HG02759 (cell line): ENCODE data around the gene TEPSIN.

Experiments used
- ATAC-seq: cut with Tn5 transposase; IDR thresholded peaks from one replicate; pipeline ENCODE4 v1.9.1; 2021; ENCODE audit warnings: mild to moderate bottlenecking, moderate library complexity; ENCODE audit not compliant: unreplicated experiment

The TEPSIN gene

DNA sequence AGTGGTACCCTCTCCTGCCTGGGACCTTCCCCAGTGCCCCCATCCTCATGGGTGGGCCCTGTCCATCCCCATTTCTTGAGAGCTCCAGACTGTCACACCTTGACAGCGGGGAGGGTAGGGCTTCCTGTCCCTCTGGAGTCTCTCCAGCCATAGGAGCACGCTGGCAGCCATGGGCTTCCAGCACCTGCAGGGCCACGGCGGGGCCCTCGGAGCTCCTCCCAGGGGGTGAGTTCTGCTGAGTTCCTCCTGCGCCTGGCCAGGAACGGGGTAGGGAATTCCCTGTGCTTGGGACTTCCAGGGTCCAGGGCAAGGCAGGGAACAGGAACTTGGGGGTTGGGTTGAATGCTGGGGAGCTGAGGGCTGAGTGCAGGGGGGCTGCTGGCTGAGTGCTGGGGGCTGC, 49.8 kb downstream of the TEPSIN start:
- no peak for ATAC-seq

DNA sequence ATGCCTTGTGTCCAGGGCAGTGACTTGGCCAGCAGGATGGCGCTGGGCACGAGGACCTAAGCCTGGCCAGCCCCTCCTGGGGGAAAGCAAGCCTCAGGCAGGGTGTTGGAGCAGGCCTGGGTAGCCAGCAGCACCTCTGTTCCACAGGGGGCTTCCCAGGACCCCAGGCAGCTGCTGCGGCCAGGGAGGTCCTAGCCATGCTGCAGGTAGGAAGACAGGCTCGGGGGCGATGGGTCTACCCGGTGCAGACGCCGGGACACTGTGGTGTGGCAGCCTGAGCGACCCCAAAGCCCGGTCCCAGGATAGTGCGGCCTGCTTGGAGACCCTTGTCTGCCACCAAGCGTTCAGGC, 50.4 kb downstream of the TEPSIN start:
- ATAC-seq: no peak

DNA sequence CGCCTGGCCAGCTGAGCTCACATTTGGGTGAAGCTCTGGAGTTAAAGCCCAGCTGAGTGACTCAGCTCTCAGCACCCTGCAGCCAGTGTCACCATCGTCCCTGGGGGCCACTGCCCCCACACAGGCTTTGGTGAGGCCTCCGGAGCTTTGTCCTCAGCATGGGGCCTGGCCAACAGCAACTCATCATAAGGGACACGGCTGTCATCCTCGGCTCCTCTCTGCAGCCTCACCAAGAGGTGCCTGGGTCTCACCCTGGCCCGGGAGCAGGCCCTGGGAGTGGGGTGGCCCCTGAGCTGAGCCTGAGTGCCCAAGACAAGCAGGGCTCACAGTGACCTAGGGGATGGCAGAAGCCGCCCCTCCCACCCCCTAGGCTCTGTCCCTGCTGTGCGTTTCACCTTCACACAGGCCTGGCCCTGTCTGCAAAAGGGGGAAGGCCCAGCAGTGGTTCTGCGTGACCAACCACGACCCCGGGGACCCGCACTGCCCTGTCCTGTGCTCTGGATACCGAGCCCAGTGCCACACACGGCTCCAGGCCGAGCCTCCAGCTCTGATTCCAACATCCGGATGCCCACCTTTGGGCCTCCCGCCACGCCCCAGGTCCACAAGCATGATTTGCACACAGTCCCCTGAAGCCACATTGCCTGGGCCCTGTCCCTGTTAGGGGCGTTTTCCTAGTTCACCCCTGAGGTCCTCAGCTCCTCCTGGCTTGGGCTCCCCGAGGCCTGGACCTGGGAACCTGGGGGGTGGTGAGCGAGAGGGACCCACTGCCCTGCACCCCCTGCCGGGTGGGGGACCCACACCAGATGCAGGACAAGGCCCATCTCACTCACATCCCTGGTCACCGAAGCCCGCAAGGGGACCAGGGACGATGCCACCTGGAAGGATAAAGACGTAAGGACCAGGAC, 51.0 kb downstream of the TEPSIN start:
- ATAC-seq: no peak

DNA sequence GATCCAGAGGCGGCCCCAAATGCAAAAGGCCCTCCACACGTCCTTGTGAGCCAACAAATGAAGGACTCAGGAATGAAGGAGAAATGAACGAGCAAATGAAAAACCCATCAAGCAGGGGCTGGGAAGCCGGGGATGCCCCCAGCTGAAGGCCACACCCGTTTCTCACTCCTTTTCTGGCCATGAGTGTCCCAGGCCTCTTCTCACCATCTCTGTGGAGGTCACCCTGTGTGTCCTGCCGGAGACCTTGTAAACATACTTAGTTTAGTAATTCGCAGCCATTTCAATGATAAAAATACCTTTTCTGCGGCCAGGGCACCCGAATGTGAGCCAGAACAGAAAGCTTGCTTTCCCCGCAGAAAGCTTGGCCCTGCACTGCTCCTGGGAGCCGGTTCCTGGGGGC, 51.7 kb downstream of the TEPSIN start:
- ATAC-seq: no peak

DNA sequence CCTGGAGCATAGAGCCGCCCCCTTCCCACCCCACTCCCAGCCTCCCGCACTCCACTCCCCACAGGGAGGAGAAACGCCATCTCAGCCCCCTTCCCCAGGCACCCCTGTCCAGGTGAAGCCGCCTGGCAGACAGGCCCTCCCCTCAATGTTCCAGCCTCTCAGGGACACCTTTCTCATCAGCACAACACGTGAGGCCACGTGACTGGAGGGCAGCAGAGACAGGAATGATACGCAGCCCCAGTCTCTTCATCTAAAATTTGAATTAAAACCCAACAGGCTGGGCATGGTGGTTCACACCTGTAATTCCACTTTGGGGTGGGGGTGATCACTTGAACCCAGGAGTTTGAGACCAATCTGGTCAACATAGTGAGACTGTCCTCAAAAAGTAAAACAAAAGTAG, 52.7 kb downstream of the TEPSIN start:
- no peak for ATAC-seq

DNA sequence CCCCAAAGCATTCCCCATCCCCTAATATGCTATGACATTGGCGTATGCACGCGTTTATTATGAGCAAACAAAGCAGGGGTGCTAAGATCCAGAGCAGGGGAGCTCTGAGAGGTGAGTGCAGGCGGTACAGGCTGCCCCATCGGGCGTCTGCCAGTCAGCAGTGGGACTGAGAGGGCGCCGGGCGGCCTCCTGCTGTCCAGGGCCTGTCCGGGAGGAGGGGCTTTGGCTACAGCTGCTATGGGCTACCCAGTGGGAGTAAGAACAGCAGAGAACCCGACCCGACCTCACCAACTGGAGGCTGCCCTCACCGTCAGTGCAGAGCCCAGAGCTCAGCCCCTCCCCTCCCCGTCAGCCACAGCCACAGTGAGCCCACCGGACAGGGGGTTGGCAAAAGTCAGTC, 54.3 kb downstream of the TEPSIN start:
- no peak for ATAC-seq

DNA sequence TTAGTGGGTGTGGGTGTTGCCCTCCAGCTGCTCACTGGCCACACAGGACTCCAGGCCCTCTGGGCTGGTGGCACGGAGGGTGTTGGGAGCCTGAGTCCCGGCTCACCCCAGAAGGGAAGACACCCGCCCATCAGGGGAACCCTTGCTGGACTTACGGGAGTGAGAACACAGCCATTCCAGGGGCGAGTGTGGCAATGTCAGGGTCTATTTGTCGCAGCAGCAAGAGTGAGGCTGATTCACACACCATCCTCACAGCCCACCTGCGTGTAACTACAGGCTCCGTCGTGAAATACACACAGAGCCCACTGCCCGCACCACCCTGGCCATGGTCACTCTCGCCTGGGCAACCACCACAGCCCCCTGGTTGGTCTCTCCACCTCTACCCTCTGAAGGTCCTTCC, 55.0 kb downstream of the TEPSIN start:
- ATAC-seq: no peak

DNA sequence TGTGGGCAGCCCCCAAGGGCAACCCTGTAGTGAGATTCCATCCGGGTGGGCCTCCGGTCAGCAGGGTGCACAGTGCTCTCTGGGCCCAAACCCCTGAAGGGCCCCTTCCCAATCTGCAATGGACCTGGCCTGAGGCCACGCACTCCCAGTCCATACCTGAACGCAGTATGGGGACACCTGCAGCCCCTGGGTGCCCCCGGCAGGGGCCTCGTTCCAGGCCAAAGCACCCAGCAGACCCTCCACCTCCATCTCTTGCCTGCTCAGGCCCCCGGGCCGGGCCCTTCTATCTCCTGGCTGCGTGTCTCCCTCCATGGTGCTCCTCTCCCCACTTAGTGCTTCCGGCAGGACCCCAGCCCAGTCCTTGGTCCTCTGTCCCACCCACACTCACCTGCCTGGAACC, 55.5 kb downstream of the TEPSIN start:
- no peak for ATAC-seq

DNA sequence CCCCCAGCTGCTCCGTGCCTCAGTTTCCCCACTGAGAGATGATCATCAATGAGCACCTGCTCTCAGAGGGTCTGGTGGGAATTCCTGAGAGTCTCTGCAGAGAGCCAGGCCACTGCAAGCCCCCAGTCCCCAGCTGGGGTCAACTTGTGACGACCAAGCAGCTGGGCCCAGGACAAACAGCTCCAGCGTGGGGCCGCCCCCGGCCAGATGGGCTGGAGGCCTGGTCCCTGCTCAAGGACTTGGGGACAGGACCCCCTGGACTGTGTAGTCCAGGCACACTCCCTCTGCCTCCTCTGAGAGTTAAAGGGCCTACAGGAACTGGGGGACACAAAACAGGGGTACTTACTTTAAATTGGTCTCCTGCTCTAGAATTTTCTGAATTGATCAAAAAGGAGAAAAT, 56.3 kb downstream of the TEPSIN start:
- ATAC-seq: no peak

DNA sequence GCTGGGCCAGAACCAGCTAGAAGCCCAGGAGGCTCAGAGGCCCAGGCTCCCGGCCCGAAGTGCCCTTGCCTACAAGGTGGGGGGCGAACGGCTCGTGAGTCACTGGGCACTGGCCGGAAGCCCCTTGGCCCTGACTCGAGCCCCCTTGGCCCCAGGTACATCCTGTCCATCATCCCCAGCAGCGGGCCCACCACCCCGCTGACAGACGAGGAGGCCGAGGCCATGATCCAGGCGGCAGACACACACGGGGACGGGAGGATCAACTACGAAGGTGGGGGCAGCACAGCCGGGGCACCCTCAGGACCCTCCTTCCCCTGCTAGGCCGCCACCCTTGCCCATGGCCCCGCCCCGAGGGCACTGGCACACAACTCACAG, 57.1 kb downstream of the TEPSIN start:
- ATAC-seq: no peak

DNA sequence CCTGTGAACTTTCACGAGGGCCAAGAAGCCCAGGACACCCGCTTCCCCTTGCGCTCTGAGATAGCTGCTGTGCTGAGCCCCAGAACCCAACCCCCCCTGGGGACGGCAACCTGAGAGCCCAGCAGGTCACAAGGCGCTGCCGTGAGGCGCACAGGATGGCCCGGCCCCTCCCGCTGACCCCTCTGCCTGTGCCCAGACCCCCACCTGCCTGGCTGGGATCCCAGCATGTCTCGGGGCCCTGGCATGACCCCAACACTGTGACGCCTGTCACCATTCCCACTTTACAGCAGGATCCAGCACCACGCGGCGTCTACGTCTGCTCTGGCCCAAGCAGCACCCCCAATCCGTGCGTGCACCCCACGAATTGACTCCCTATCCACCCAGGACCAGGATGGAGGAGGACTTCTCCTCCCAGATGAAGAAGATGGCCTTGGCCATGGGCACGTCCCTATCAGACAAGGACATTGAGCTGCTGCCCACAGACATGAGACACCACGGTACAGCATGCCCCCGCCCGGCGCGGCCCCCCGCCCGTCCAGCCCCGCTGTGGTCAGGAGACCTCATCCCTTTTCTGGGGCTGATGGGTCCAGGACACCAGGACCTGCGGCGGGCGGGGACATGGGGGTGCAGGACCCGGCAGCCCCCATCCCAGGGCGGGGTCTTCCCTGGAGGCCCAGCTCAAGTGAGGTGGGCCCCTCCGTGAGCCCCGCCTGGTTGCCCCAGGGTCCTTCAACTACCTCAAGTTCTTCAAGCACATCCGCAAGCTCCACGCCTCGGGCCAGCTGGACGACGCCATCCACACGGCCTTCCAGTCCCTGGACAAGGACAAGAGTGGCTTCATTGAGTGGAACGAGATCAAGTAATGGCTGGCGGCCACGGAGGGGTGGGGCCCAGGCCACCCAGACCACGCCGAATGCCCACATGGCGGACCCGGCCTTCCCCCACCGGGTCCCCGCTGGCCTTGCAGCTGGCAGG, 57.7 kb downstream of the TEPSIN start:
- no peak for ATAC-seq

DNA sequence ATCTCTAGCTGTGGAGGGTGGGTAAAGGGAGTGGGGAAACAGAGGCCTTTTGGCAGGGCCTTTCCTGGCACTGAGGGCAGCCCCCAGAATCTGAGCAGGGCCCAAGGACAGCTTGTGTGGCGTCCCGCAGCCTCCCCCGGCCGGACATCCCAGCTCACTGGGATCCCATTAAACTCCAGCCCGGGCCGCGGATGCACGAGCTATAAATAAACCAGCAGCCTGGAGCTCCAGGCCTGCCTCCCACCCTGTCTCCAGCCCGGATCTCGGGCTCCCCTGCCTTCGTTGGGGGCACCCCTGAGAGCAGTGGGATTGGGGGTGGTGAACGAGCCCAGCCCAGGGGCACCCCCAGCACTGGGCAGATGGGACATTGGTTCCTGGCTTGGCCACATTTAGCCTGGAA, 59.0 kb downstream of the TEPSIN start:
- no peak for ATAC-seq

DNA sequence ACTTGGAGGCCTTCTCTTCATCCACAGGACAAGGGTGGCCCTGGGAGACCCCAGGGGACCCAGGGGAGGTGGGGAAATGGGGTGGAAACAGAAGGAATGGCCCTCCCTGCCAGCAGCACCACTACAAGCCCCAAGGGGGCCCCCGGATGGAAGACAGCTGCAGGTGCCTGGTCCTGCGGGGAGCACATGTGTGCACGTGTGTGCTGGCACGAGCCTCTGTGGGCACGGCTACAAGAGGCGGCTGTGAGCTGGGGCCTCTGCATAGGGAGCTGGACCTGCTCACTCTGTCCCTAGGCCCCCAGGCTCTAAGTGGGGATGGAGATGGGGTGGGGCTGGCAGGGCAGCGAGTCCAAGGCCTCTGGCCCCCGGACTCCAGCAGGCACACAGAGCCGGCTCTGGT, 59.6 kb downstream of the TEPSIN start:
- no peak for ATAC-seq
